PC-9 (cell line): ENCODE measurements around the gene PPIL6. TPM values are rescaled to one million over a fixed set of nuclear protein-coding genes. Genes with fewer than 3 reads are reported as not detected.
A peak's percentile ranks its signal among the peaks of the same experiment; 100 is the strongest.

Experiments used
- BruUV-seq: library from RNA; stranded (reverse); fragments of 400-500 nt; replicated peaks from 2 replicates; lab custom pipeline; 2021; lab: Mats Ljungman, UMichigan
- CTCF ChIA-PET: fragments of 300-600 bp; sonication (Branson Sonifier 250); formaldehyde crosslinking; loops from one replicate; lab custom pipeline; 2022; ENCODE audit warnings: antibody characterized with exemption; lab: Charles Lee
- POLR2A ChIA-PET: fragments of 300-600 bp; sonication (Branson Sonifier 250); formaldehyde crosslinking; loops from one replicate; lab custom pipeline; 2022; ENCODE audit warnings: antibody characterized with exemption; ENCODE audit not compliant: unreplicated experiment; lab: Charles Lee
- DNase-seq, 2 experiments: peaks; one replicate each; pipeline versions ENCODE4 v3.0.0 to v3.0.0-alpha.2; 2015 to 2022; ENCODE audit warnings: mixed read lengths in 1 of 2
- H2AFZ ChIP-seq: fragments of 200-600 bp; sonication (generic); 2 replicates; pipeline ENCODE4 v1.8.1; 2017; ENCODE audit warnings: antibody characterized with exemption
- H3F3A ChIP-seq: fragments of 200-600 bp; sonication (generic); 2 replicates; pipeline ENCODE4 v1.8.1; 2017; ENCODE audit warnings: antibody characterized with exemption, mild to moderate bottlenecking, low read depth; ENCODE audit not compliant: insufficient read depth
- H3K27ac ChIP-seq: fragments of 200-600 bp; sonication (generic); 2 replicates; pipeline ENCODE4 v1.6.1; 2016; ENCODE audit warnings: mixed run types
- H3K27me3 ChIP-seq: fragments of 200-600 bp; sonication (generic); 2 replicates; pipeline ENCODE4 v1.6.1; 2016; ENCODE audit warnings: low read depth, mixed run types; ENCODE audit not compliant: insufficient read depth
- H3K36me3 ChIP-seq: fragments of 200-600 bp; sonication (generic); 2 replicates; pipeline ENCODE4 v1.6.1; 2016; ENCODE audit warnings: low read depth, mixed run types
- H3K4me1 ChIP-seq: fragments of 200-600 bp; sonication (generic); replicated peaks from 2 replicates; pipeline ENCODE4 v1.6.1; 2016; ENCODE audit warnings: mixed run types; ENCODE audit not compliant: insufficient read depth
- H3K4me2 ChIP-seq: fragments of 200-600 bp; sonication (generic); 2 replicates; pipeline ENCODE4 v1.6.1; 2017; ENCODE audit warnings: mixed run types
- H3K4me3 ChIP-seq: fragments of 200-600 bp; sonication (generic); 2 replicates; pipeline ENCODE4 v1.6.1; 2016; ENCODE audit warnings: mixed run types
- H3K79me2 ChIP-seq: fragments of 200-600 bp; sonication (generic); 2 replicates; pipeline ENCODE4 v1.6.1; 2017; ENCODE audit warnings: low read depth, mixed run types
- H3K9me2 ChIP-seq: fragments of 200-600 bp; sonication (generic); 2 replicates; pipeline ENCODE4 v1.8.1; 2017; ENCODE audit warnings: mild to moderate bottlenecking; ENCODE audit not compliant: insufficient read depth
- H3K9me3 ChIP-seq: fragments of 200-600 bp; sonication (generic); 2 replicates; pipeline ENCODE4 v1.8.1; 2016; ENCODE audit warnings: low read depth; ENCODE audit not compliant: insufficient read depth
- H4K20me1 ChIP-seq: fragments of 200-600 bp; sonication (generic); 2 replicates; pipeline ENCODE4 v1.8.1; 2017; ENCODE audit not compliant: insufficient read depth
- CTCF ChIP-seq: fragments of 200-600 bp; sonication (generic); conservative IDR thresholded peaks from 2 replicates; pipeline ENCODE4 v1.6.1; 2017; ENCODE audit warnings: mixed run types, antibody characterized with exemption, mild to moderate bottlenecking, moderate library complexity
- EZH2 ChIP-seq: fragments of 200-600 bp; sonication (generic); IDR thresholded peaks from 2 replicates; pipeline ENCODE4 v1.8.0; 2017; ENCODE audit warnings: antibody characterized with exemption, low read depth
- intact Hi-C: fragments of 100-400 bp; cut with micrococcal nuclease; formaldehyde crosslinking; loops from one replicate; pipeline ENCODE4 v1.10.0; 2022; ENCODE audit not compliant: unreplicated experiment
- total RNA-seq: library from RNA; stranded (reverse); gene quantifications from 2 replicates; pipeline ENCODE4 v1.2.3, GENCODE V29; 2021

Gene PPIL6
- total RNA-seq, 1 experiment from 2014 or later: 15.5 TPM

- Histone ChIP-seq H3K4me1 (peaks cover 24% of the 10 kb centered on the region), H3F3A (peaks cover 15% of the 10 kb centered on the region), H2AFZ (no peak overlapping the region), H3K9me2 (no peaks in the 10 kb centered on the region), H3K36me3 (no peaks in the 10 kb centered on the region), H3K4me2 (no peak overlapping the region), H3K79me2 (no peaks in the 10 kb centered on the region), H3K9me3 (no peaks in the 10 kb centered on the region), H4K20me1 (no peaks in the 10 kb centered on the region), H3K4me3 (no peak overlapping the region), H3K27ac (no peak overlapping the region), H3K27me3 (no peaks in the 10 kb centered on the region)
- BruUV-seq: no TSS peak
- intact Hi-C loops: loop anchor here (10.0 kb wide), 1 partner anchor 667 kb away; no protein-coding TSS in a partner anchor
- ChIA-PET POLR2A (no interaction called here), CTCF (no interaction called here)
- peak in 1 of 2 experiments; percentile 54 for DNase-seq
- no peak for TF ChIP-seq EZH2
- no peak for TF ChIP-seq CTCF
Observed at GRCh38 chr6:109388265-109388664, 52.2 kb downstream of the PPIL6 start.

- H3K4me2 ChIP-seq: peak overlapping the region; percentile 89
- H3K36me3 ChIP-seq: peaks cover 18% of the 10 kb centered on the region; the same call in 1 of the 2 replicates
- peak overlapping the region; percentile 77 for H3K4me3 ChIP-seq
- ChIA-PET POLR2A (interaction anchor here (0.6 to 0.9 kb wide), 2 partner anchors 41 to 99 kb away, joined by 4 to 7 read pairs; no protein-coding TSS in a partner anchor), CTCF (interaction anchor here (0.5 to 2.6 kb wide), 5 partner anchors 196 to 1635 kb away, joined by 3 to 17 read pairs (median 4); no protein-coding TSS in a partner anchor)
- peaks cover 43% of the 10 kb centered on the region for H3K4me1 ChIP-seq
- BruUV-seq: no TSS peak
- no peaks in the 10 kb centered on the region for H3K9me2 ChIP-seq
- no peaks in the 10 kb centered on the region for H3K27me3 ChIP-seq
- DNase-seq: no peak
- H3K27ac ChIP-seq: peak overlapping the region; percentile 93
- intact Hi-C loops: loop anchor here (1.0 to 10.0 kb wide), 9 partner anchors 41 to 826 kb away; partner anchors contain the start of genes AK9, FIG4, MICAL1 and PPIL6
- H3F3A ChIP-seq: peaks cover 26% of the 10 kb centered on the region
- TF ChIP-seq EZH2: no peak
- TF ChIP-seq CTCF: peak; percentile 37; the same call in 1 of the 2 replicates
- H2AFZ ChIP-seq: peak overlapping the region; percentile 71; the same call in 1 of the 2 replicates
- no peaks in the 10 kb centered on the region for H3K9me3 ChIP-seq
- peaks cover 34% of the 10 kb centered on the region for H3K79me2 ChIP-seq
- H4K20me1 ChIP-seq: peaks cover 29% of the 10 kb centered on the region
Observed at GRCh38 chr6:109383438-109383940, 56.9 kb downstream of the PPIL6 start.

GRCh38 chr6:109382576-109383437 lies 57.6 kb downstream of the PPIL6 start:
- H3K9me2 ChIP-seq: no peaks in the 10 kb centered on the region
- TSS peak; percentile 83 for BruUV-seq
- H3F3A ChIP-seq: peaks cover 26% of the 10 kb centered on the region
- ChIA-PET POLR2A (interaction anchor here (0.5 to 0.6 kb wide), 2 partner anchors 100 to 1575 kb away, joined by 4 to 11 read pairs; partner anchors contain the start of gene GTF3C6), CTCF (interaction anchor here (2.6 kb wide), 1 partner anchor 195 kb away, joined by 17 read pairs; no protein-coding TSS in a partner anchor)
- TF ChIP-seq CTCF (peak; percentile 82), EZH2 (no peak)
- H4K20me1 ChIP-seq: peaks cover 35% of the 10 kb centered on the region
- peaks cover 43% of the 10 kb centered on the region for H3K4me1 ChIP-seq
- DNase-seq: peak; percentile 88 to 89
- H3K9me3 ChIP-seq: no peaks in the 10 kb centered on the region
- no peaks in the 10 kb centered on the region for H3K27me3 ChIP-seq
- H3K4me2 ChIP-seq: peak overlapping the region; percentile 89
- intact Hi-C loops: loop anchor here (1.0 to 10.0 kb wide), 10 partner anchors 41 to 826 kb away; partner anchors contain the start of genes AK9, CEP57L1, FIG4 and MICAL1
- peak overlapping the region; percentile 71 for H2AFZ ChIP-seq
- peak overlapping the region; percentile 93 for H3K27ac ChIP-seq
- peaks cover 41% of the 10 kb centered on the region for H3K79me2 ChIP-seq
- peak overlapping the region; percentile 77 for H3K4me3 ChIP-seq
- peaks cover 25% of the 10 kb centered on the region; the same call in 1 of the 2 replicates for H3K36me3 ChIP-seq
